ENCODE data around the gene PTK7.

PTK7 gene

GRCh38 chr6:43052842-43053544, 23.1 kb upstream of the PTK7 start:
- DNase-seq, result no peak
- in situ Hi-C loops (cut with MboI; ENCODE audit: low pct_unique_long_range_greater_than_20kb, low sequenced_read_pairs), result no loop called here

- in situ Hi-C loops (cut with MboI; ENCODE audit: low pct_unique_long_range_greater_than_20kb, low sequenced_read_pairs), result no loop called here
- DNase-seq, result peak; percentile 95
Observed at GRCh38 chr6:43053545-43054205, 22.4 kb upstream of the PTK7 start, which contains the start of gene CUL7. TSS of gene CUL7 (minus strand) at chr6:43053851. CDS start at chr6:43052788, 1,063 bp downstream.

DNA sequence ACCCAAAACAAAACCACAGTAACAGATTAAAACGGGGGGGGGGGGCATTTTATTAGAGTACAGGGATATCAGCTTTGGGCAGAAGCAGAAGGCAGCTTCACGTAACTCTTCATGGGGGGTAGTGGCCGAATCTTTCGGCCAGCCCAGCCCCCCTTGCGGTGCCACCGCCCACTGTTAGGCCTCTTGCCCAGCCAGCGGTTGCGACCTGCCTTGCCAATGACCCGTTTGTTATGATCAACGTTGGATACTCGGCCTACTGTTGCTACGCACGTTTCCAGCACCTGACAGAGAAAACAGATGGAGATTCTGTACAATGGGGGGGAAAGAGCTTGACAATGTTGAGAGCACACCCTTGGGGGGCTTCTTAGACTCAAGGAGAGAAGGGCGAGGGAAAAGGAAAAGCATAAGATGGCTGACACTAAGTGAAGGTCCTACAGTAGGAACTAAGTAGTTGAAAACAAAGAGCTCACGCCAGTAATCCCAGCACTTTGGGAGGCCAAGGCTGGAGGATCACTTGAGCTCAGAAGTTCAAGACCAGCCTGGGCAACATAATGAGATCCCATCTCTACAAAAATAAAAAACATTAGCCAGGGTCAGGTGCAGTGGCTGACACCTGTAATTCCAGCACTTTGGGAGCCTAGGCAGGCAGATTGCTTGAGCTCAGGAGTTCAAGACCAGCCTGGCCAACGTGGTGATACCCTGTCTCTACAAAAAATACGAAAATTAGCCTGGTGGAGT, 21.7 kb upstream of the PTK7 start:
- no peak for DNase-seq
- in situ Hi-C loops (cut with MboI; ENCODE audit: low pct_unique_long_range_greater_than_20kb, low sequenced_read_pairs), result no loop called here

GRCh38 chr6:43055966-43056365, 20.1 kb upstream of the PTK7 start:
- no peak for DNase-seq
- in situ Hi-C loops (cut with MboI; ENCODE audit: low pct_unique_long_range_greater_than_20kb, low sequenced_read_pairs), result no loop called here

- in situ Hi-C loops (cut with MboI; ENCODE audit: low pct_unique_long_range_greater_than_20kb, low sequenced_read_pairs), result no loop called here
- DNase-seq, result no peak
Observed at GRCh38 chr6:43058531-43058930, 17.6 kb upstream of the PTK7 start.

DNA sequence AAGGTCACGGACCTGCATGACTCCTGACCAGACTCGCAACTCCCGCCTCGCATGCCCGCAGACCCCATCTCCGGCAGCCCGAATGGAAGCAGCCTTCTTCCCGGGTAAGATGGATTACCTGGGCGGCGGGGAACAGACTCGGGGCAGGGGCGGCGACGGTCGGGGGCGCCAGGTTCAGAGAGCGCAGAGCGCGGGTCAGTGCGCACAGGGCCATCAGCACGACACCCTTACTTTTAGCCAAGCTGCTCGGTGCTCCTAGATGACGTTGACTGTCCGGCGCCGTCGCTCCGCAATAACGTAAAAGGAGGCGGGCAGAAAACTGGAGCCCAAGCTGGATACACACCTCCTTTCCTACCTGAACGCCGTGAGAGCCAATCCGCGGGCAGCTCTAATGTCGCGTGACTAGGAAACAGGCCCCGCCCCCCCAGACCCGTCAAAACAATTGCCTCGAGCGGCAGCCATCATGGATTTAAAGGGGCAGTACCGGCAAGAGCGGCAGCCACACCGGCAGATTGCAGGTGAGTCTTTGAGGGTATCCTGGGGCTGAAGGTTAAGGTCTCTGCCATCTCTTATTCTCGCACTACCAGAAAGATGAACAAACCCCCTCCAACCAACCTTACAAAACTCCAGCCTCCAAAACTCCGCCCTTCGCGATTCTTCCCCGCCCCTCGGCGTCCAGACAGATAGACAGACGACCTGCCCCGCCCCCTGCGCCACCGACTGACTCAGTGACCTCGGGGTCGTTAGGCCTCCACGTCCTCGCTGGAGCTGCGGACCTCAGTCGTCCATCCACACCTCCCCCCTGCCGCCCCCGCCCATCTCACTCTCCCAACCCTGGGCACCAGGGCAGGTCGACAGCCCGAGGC, 16.7 kb upstream of the PTK7 start, which contains the start of the genes KLC4 and MRPL2:
KLC4 (plus strand) TSS at position 464 of the 866 bp plus-strand sequence. CDS start 1,705 bp downstream, outside the sequence.
MRPL2 (minus strand) TSS at position 267 of the 866 bp plus-strand sequence; CDS start at position 214, 53 bp downstream.
- DNase-seq, result peak; percentile 99
- in situ Hi-C loops (cut with MboI; ENCODE audit: low pct_unique_long_range_greater_than_20kb, low sequenced_read_pairs), result no loop called here

GRCh38 chr6:43060034-43060754, 15.9 kb upstream of the PTK7 start:
- in situ Hi-C loops (cut with MboI; ENCODE audit: low pct_unique_long_range_greater_than_20kb, low sequenced_read_pairs), result no loop called here
- DNase-seq, result no peak

- in situ Hi-C loops (cut with MboI; ENCODE audit: low pct_unique_long_range_greater_than_20kb, low sequenced_read_pairs), result no loop called here
- no peak for DNase-seq
Observed at GRCh38 chr6:43060755-43061633, 15.1 kb upstream of the PTK7 start.

DNA sequence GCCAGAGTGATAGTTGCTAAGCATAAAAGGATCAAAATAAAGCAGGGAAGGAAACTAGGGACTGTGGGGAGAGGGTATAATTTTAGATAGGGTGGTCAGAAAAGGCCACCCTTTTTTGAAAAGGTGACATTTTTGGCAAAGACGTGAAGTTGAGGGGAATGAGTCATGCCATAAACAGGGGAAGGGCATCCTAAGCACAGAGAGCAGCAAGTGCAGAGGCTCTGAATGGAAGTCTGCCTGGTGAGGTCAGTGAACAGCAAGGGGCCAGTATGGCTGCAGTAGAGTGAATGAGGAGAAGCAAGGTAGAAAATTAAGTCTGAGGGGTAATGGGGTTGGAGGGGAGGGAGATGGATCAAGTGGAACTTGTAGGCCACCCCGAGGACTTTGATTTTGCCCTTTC, 14.3 kb upstream of the PTK7 start:
- DNase-seq, result no peak

GRCh38 chr6:43062818-43063217, 13.3 kb upstream of the PTK7 start:
- in situ Hi-C loops (cut with MboI; ENCODE audit: low pct_unique_long_range_greater_than_20kb, low sequenced_read_pairs), result no loop called here
- no peak for DNase-seq

More for the DNA sequence above, 14.3 kb upstream of the PTK7 start:
- in situ Hi-C loops (cut with MboI; ENCODE audit: low pct_unique_long_range_greater_than_20kb, low sequenced_read_pairs), result no loop called here

- peak; percentile 55 for DNase-seq
- in situ Hi-C loops (cut with MboI; ENCODE audit: low pct_unique_long_range_greater_than_20kb, low sequenced_read_pairs), result no loop called here
Observed at GRCh38 chr6:43070028-43070632, 6.0 kb upstream of the PTK7 start.

GRCh38 chr6:43074847-43075669, 1.1 kb upstream of the PTK7 start:
- no peak for DNase-seq
- in situ Hi-C loops (cut with MboI; ENCODE audit: low pct_unique_long_range_greater_than_20kb, low sequenced_read_pairs), result no loop called here

GRCh38 chr6:43076464-43077332, 584 bp downstream of the PTK7 start:
- in situ Hi-C loops (cut with MboI; ENCODE audit: low pct_unique_long_range_greater_than_20kb, low sequenced_read_pairs), result no loop called here
- peak; percentile 48 for DNase-seq

DNA sequence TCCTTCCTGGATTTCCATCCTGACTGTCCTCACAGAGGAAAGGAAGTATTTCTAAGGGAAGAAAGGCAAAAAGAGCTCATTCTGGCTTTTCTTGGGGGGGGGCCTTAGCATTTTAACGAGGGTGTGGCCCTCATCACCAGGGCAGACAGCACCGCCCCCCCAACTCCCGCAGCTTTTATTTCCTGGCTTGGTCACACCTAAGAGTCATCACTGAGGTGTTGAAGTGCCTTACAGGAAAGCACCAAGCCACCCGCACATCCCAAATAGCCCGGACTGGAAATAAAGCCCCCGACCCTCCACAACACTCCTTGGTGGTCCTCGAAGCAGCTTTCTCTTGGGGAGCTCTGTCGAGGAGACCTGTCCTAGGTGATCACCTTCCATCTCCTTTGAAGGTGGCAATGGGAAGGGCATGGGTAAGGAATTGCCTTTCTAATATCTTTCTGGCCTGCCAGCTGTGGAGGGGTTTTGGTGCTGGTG, 1.3 kb downstream of the PTK7 start:
- in situ Hi-C loops (cut with MboI; ENCODE audit: low pct_unique_long_range_greater_than_20kb, low sequenced_read_pairs), result no loop called here
- DNase-seq, result no peak

DNA sequence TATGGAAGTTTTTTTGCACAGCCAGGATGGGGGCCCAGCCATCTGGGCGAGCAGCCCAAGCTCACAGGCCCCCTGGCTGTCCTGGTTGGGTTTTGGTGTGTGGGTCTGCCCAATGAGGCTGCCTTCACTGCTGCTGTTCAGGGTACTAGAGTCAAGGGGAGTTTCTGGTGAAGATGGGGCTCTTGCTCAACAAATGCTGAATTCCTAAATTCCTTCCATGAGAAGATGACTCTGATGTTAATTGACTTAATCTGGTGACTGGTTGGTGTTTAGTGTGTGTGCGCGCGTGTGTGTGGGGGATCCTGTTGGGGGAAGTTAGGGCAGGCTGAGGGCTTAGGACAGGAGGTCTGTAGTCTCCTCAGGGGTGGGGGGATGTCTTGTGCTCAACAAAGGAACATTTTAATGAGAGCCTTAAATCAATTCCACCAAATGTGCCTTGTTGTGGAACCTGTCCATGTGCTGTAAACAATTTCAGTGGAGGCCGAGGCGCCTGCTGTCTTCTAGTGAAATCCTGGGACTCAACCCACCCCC, 1.9 kb downstream of the PTK7 start:
- in situ Hi-C loops (cut with MboI; ENCODE audit: low pct_unique_long_range_greater_than_20kb, low sequenced_read_pairs), result no loop called here
- no peak for DNase-seq

All from KBM-7 (cell line).